ENCODE measurements around the gene IGF2BP2.

IGF2BP2 gene

GRCh38 chr3:185757176-185757575 is 67.7 kb downstream of the IGF2BP2 start:
- DNase-seq (ENCODE audit: insufficient read length) (no peak), FAIRE-seq (no peak)
- TF ChIP-seq TAF1 (IDR thresholded peaks at IDR 0.05; ENCODE audit: borderline replicate concordance, low read depth, low read length) = no peak
- TF ChIP-seq POLR2A (IDR thresholded peaks at IDR 0.05; ENCODE audit: low read depth, low read length) = no peak
- no peak for TF ChIP-seq POLR2AphosphoS5 (IDR thresholded peaks at IDR 0.05; ENCODE audit: low read depth, low read length)

- FAIRE-seq (no peak), DNase-seq (ENCODE audit: insufficient read length) (no peak)
- TF ChIP-seq POLR2A (IDR thresholded peaks at IDR 0.05; ENCODE audit: low read depth, low read length) = no peak
These were observed 68.4 kb downstream of the IGF2BP2 start for GRCh38 chr3:185756477-185756876.

- TF ChIP-seq POLR2A (IDR thresholded peaks at IDR 0.05; ENCODE audit: low read depth, low read length) (no peak), TAF1 (IDR thresholded peaks at IDR 0.05; ENCODE audit: borderline replicate concordance, low read depth, low read length) (no peak), POLR2AphosphoS5 (IDR thresholded peaks at IDR 0.05; ENCODE audit: low read depth, low read length) (no peak)
- FAIRE-seq (no peak), DNase-seq (ENCODE audit: insufficient read length) (no peak)
These were observed 69.9 kb downstream of the IGF2BP2 start for GRCh38 chr3:185754920-185755319.

DNA sequence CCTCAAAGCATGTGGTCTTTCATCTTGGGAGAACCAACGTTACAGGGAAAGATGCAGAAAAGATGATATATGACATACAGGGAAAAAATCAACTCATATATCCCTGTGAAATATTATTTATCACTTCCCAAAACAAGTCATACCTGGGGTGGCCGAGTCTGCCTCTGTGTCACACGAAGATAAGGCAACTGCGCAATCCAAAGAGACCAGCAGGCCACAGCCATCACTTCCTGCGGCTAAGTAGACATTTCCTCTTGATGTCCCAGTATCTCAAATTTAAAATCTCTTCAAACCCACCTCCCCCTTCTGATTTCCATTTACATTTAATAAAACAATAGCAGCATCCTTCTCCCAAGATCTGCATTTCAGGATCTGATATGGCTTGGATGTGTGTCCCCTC is 71.5 kb downstream of the IGF2BP2 start:
- FAIRE-seq = no peak

GRCh38 chr3:185750702-185751101 is 74.1 kb downstream of the IGF2BP2 start:
- FAIRE-seq (no peak), DNase-seq (ENCODE audit: insufficient read length) (no peak)
- TF ChIP-seq POLR2A (IDR thresholded peaks at IDR 0.05; ENCODE audit: low read depth, low read length) (no peak), TAF1 (IDR thresholded peaks at IDR 0.05; ENCODE audit: borderline replicate concordance, low read depth, low read length) (no peak), POLR2AphosphoS5 (IDR thresholded peaks at IDR 0.05; ENCODE audit: low read depth, low read length) (no peak)

More for the DNA sequence above, 71.5 kb downstream of the IGF2BP2 start:
- TF ChIP-seq POLR2A (IDR thresholded peaks at IDR 0.05; ENCODE audit: low read depth, low read length) (no peak), POLR2AphosphoS5 (IDR thresholded peaks at IDR 0.05; ENCODE audit: low read depth, low read length) (no peak), TAF1 (IDR thresholded peaks at IDR 0.05; ENCODE audit: borderline replicate concordance, low read depth, low read length) (no peak)
- DNase-seq (ENCODE audit: insufficient read length) = no peak

GRCh38 chr3:185750015-185750414 is 74.8 kb downstream of the IGF2BP2 start:
- no peak for DNase-seq (ENCODE audit: insufficient read length)
- TF ChIP-seq TAF1 (IDR thresholded peaks at IDR 0.05; ENCODE audit: borderline replicate concordance, low read depth, low read length) = no peak
- TF ChIP-seq POLR2A (IDR thresholded peaks at IDR 0.05; ENCODE audit: low read depth, low read length) = no peak
- TF ChIP-seq POLR2AphosphoS5 (IDR thresholded peaks at IDR 0.05; ENCODE audit: low read depth, low read length) = no peak
- no peak for FAIRE-seq

GRCh38 chr3:185746470-185746869 is 78.4 kb downstream of the IGF2BP2 start:
- TF ChIP-seq POLR2AphosphoS5 (IDR thresholded peaks at IDR 0.05; ENCODE audit: low read depth, low read length) = no peak
- TF ChIP-seq POLR2A (IDR thresholded peaks at IDR 0.05; ENCODE audit: low read depth, low read length) = no peak
- TF ChIP-seq TAF1 (IDR thresholded peaks at IDR 0.05; ENCODE audit: borderline replicate concordance, low read depth, low read length) = no peak
- DNase-seq (ENCODE audit: insufficient read length) (no peak), FAIRE-seq (no peak)

- TF ChIP-seq TAF1 (IDR thresholded peaks at IDR 0.05; ENCODE audit: borderline replicate concordance, low read depth, low read length) (no peak), POLR2AphosphoS5 (IDR thresholded peaks at IDR 0.05; ENCODE audit: low read depth, low read length) (no peak), POLR2A (IDR thresholded peaks at IDR 0.05; ENCODE audit: low read depth, low read length) (no peak)
- FAIRE-seq (peak; percentile 81), DNase-seq (ENCODE audit: insufficient read length) (peak; percentile 19)
These were observed 79.6 kb downstream of the IGF2BP2 start for GRCh38 chr3:185744997-185745843.

GRCh38 chr3:185741586-185741985 is 83.3 kb downstream of the IGF2BP2 start:
- DNase-seq (ENCODE audit: insufficient read length) (no peak), FAIRE-seq (no peak)
- no peak for TF ChIP-seq POLR2AphosphoS5 (IDR thresholded peaks at IDR 0.05; ENCODE audit: low read depth, low read length)
- no peak for TF ChIP-seq POLR2A (IDR thresholded peaks at IDR 0.05; ENCODE audit: low read depth, low read length)
- no peak for TF ChIP-seq TAF1 (IDR thresholded peaks at IDR 0.05; ENCODE audit: borderline replicate concordance, low read depth, low read length)

GRCh38 chr3:185740133-185740532 is 84.7 kb downstream of the IGF2BP2 start:
- no peak for DNase-seq (ENCODE audit: insufficient read length)
- TF ChIP-seq POLR2A (IDR thresholded peaks at IDR 0.05; ENCODE audit: low read depth, low read length) (no peak), POLR2AphosphoS5 (IDR thresholded peaks at IDR 0.05; ENCODE audit: low read depth, low read length) (no peak), TAF1 (IDR thresholded peaks at IDR 0.05; ENCODE audit: borderline replicate concordance, low read depth, low read length) (no peak)
- no peak for FAIRE-seq

DNA sequence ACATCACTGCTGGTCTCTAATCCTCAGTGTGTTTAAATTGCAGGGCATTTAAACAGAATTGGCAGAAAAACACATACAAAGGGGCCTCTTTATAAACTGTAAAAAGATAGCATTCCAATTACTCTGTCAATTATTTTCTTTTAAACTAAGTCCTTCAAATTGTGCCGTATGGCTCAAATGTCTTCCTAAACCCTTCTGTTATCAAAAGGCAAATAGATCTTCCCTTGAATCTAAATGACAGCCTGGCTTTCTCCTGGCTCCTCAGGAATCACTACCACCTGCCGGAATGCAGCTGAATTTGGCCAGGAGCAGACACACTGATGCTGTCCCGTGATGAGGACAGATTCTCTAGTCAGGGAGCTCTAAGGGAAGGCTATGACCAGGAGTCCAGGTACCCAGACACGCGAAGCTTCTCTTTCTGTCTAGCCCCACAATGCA is 85.6 kb downstream of the IGF2BP2 start:
- DNase-seq (ENCODE audit: insufficient read length) (no peak), FAIRE-seq (no peak)
- TF ChIP-seq TAF1 (IDR thresholded peaks at IDR 0.05; ENCODE audit: borderline replicate concordance, low read depth, low read length) = no peak
- TF ChIP-seq POLR2AphosphoS5 (IDR thresholded peaks at IDR 0.05; ENCODE audit: low read depth, low read length) = no peak
- no peak for TF ChIP-seq POLR2A (IDR thresholded peaks at IDR 0.05; ENCODE audit: low read depth, low read length)

Measured in GM12892 (cell line).